ENCODE data around the gene THADA. TPM values are rescaled to one million over a fixed set of nuclear protein-coding genes. Genes with fewer than 3 reads are reported as not detected.

THADA gene
- polyA plus RNA-seq, 3 donors = 7.3 to 11.2 (median 9.7) TPM

GRCh38 chr2:43414033-43414432, 181.8 kb downstream of the THADA start:
- H3K4me3 ChIP-seq (replicated peaks in 1 of 3; ENCODE audit: low read depth in 2 of 3, low read length in 3 of 3) = no peak overlapping the region
- H4K20me1 ChIP-seq (ENCODE audit: insufficient read depth, low read length) = no peaks in the 10 kb centered on the region
- Mint-ChIP-seq H3K4me1 (peaks cover 72% of the 10 kb centered on the region), H3K27ac (no peak overlapping the region), H3K9me3 (peaks cover 0 to 1% (median 0%) of the 10 kb centered on the region in 7 donors), H3K4me3 (no peak overlapping the region), H3K27me3 (ENCODE audit: low read depth in 3 of 3) (no peaks in the 10 kb centered on the region), H3K36me3 (peaks cover 9 to 15% of the 10 kb centered on the region in 2 donors)
- intact Hi-C loops (cut with micrococcal nuclease) = no loop called here
- H3K4me2 ChIP-seq (replicated peaks; ENCODE audit: extremely low read depth, low read length, poor library complexity, severe bottlenecking) = no peak overlapping the region
- no peak overlapping the region for H2AFZ ChIP-seq (ENCODE audit: insufficient read depth, low read depth, low read length, poor library complexity, severe bottlenecking)
- peaks cover 49 to 73% of the 10 kb centered on the region in 2 donors for H3K4me1 ChIP-seq (ENCODE audit: control insufficient read depth in 1 of 2, insufficient read depth in 2 of 2, low read length in 2 of 2)
- no peaks in the 10 kb centered on the region for H3K9me3 ChIP-seq (replicated peaks in 1 of 2; ENCODE audit: control insufficient read depth in 1 of 2, insufficient read depth in 1 of 2, low read length in 2 of 2)
- DNase-seq = no peak
- WGBS (ENCODE audit: insufficient coverage) = no CpG with 5 or more reads among the region's 2 CpGs
- no peaks in the 10 kb centered on the region for H3K27me3 ChIP-seq (ENCODE audit: control insufficient read depth in 2 of 2, insufficient read depth in 2 of 2, low read length in 2 of 2)
- H3K27ac ChIP-seq (ENCODE audit: low read depth in 1 of 2, low read length in 2 of 2) = peak overlapping the region in 1 of 2 donors; percentile 37
- H3K36me3 ChIP-seq (replicated peaks in 1 of 2; ENCODE audit: control insufficient read depth in 1 of 2, insufficient read depth in 2 of 2, low read length in 2 of 2) = no peaks in the 10 kb centered on the region
- H3K79me2 ChIP-seq (ENCODE audit: insufficient read depth, low read length) = peaks cover 17% of the 10 kb centered on the region
- TF ChIP-seq CTCF (IDR thresholded peaks at IDR 0.05) = no peak
- no peak overlapping the region for H3K9ac ChIP-seq (ENCODE audit: insufficient read depth, low read length, poor library complexity, severe bottlenecking)

GRCh38 chr2:43412114-43412753, 183.6 kb downstream of the THADA start:
- H3K27ac Mint-ChIP-seq = no peak overlapping the region
- no peaks in the 10 kb centered on the region for H3K9me3 ChIP-seq (replicated peaks in 1 of 2; ENCODE audit: control insufficient read depth in 1 of 2, insufficient read depth in 1 of 2, low read length in 2 of 2)
- no peak overlapping the region for H3K4me3 ChIP-seq (replicated peaks in 1 of 3; ENCODE audit: low read depth in 2 of 3, low read length in 3 of 3)
- no peak overlapping the region for H3K9ac ChIP-seq (ENCODE audit: insufficient read depth, low read length, poor library complexity, severe bottlenecking)
- no peak overlapping the region for H2AFZ ChIP-seq (ENCODE audit: insufficient read depth, low read depth, low read length, poor library complexity, severe bottlenecking)
- H3K4me3 Mint-ChIP-seq = no peak overlapping the region
- no peak for TF ChIP-seq CTCF (IDR thresholded peaks at IDR 0.05)
- no peak overlapping the region for H3K27ac ChIP-seq (ENCODE audit: low read depth in 1 of 2, low read length in 2 of 2)
- H3K27me3 Mint-ChIP-seq (ENCODE audit: low read depth in 3 of 3) = no peaks in the 10 kb centered on the region
- intact Hi-C loops (cut with micrococcal nuclease) = no loop called here
- H4K20me1 ChIP-seq (ENCODE audit: insufficient read depth, low read length) = no peaks in the 10 kb centered on the region
- H3K4me1 ChIP-seq (ENCODE audit: control insufficient read depth in 1 of 2, insufficient read depth in 2 of 2, low read length in 2 of 2) = peaks cover 46 to 70% of the 10 kb centered on the region in 2 donors
- WGBS (ENCODE audit: insufficient coverage) = no CpG with 5 or more reads among the region's 3 CpGs
- no peak overlapping the region for H3K4me2 ChIP-seq (replicated peaks; ENCODE audit: extremely low read depth, low read length, poor library complexity, severe bottlenecking)
- peaks cover 68% of the 10 kb centered on the region for H3K4me1 Mint-ChIP-seq
- no peak for DNase-seq
- H3K9me3 Mint-ChIP-seq = no peaks in the 10 kb centered on the region
- peaks cover 17% of the 10 kb centered on the region for H3K79me2 ChIP-seq (ENCODE audit: insufficient read depth, low read length)
- no peaks in the 10 kb centered on the region for H3K36me3 ChIP-seq (replicated peaks in 1 of 2; ENCODE audit: control insufficient read depth in 1 of 2, insufficient read depth in 2 of 2, low read length in 2 of 2)
- peaks cover 8 to 15% of the 10 kb centered on the region in 2 donors for H3K36me3 Mint-ChIP-seq
- H3K27me3 ChIP-seq (ENCODE audit: control insufficient read depth in 2 of 2, insufficient read depth in 2 of 2, low read length in 2 of 2) = no peaks in the 10 kb centered on the region

Measured in CD14-positive monocyte (primary cell).